ENCODE results near the gene FRS2. TPM values are rescaled to one million over a fixed set of nuclear protein-coding genes. Genes with fewer than 3 reads are reported as not detected.

The FRS2 gene
- total RNA-seq, 1 experiment from 2014 or later = 23.3 TPM

GRCh38 chr12:69471667-69472385 is 1.6 kb downstream of the FRS2 start:
- H2AFZ ChIP-seq = no peak overlapping the region
- H3K4me2 ChIP-seq = peak overlapping the region; percentile 86
- no peaks in the 10 kb centered on the region for H3K27me3 ChIP-seq (ENCODE audit: insufficient read depth, low read depth)
- peaks cover 50% of the 10 kb centered on the region for H4K20me1 ChIP-seq (ENCODE audit: insufficient read depth)
- BruUV-seq (replicated peaks) = no TSS peak
- CTCF ChIA-PET = interaction anchor here (1.0 kb wide), 1 partner anchor 100 kb away, joined by 3 read pairs; no protein-coding TSS in a partner anchor
- no peak for DNase-seq
- POLR2A ChIA-PET (ENCODE audit: unreplicated experiment) = no interaction called here
- H3K9me3 ChIP-seq (ENCODE audit: insufficient read depth, low read depth) = no peaks in the 10 kb centered on the region
- TF ChIP-seq EZH2 (IDR thresholded peaks at IDR 0.05; ENCODE audit: low read depth) (no peak), CTCF (conservative IDR thresholded peaks at IDR 0.05) (no peak)
- no peaks in the 10 kb centered on the region; the same call in none of the 2 replicates for H3F3A ChIP-seq (ENCODE audit: insufficient read depth, low read depth)
- intact Hi-C loops (cut with micrococcal nuclease; ENCODE audit: unreplicated experiment) = loop anchor here (2.0 kb wide), 1 partner anchor 99 kb away; no protein-coding TSS in a partner anchor
- peaks cover 65% of the 10 kb centered on the region for H3K79me2 ChIP-seq (ENCODE audit: low read depth)
- peak overlapping the region; percentile 72 for H3K4me3 ChIP-seq
- no peak overlapping the region for H3K27ac ChIP-seq
- peaks cover 30% of the 10 kb centered on the region for H3K4me1 ChIP-seq (replicated peaks; ENCODE audit: insufficient read depth)
- no peaks in the 10 kb centered on the region for H3K9me2 ChIP-seq (ENCODE audit: insufficient read depth)
- peaks cover 15% of the 10 kb centered on the region; the same call in 1 of the 2 replicates for H3K36me3 ChIP-seq (ENCODE audit: low read depth)

GRCh38 chr12:69473262-69473661 is 3.1 kb downstream of the FRS2 start:
- Histone ChIP-seq H3K4me3 (no peak overlapping the region), H3K36me3 (ENCODE audit: low read depth) (peaks cover 15% of the 10 kb centered on the region; the same call in 1 of the 2 replicates), H2AFZ (no peak overlapping the region), H3K79me2 (ENCODE audit: low read depth) (peaks cover 76% of the 10 kb centered on the region), H3K9me2 (ENCODE audit: insufficient read depth) (no peaks in the 10 kb centered on the region), H3K9me3 (ENCODE audit: insufficient read depth, low read depth) (no peaks in the 10 kb centered on the region), H3K4me2 (no peak overlapping the region; the same call in 1 of the 2 replicates), H3K27ac (no peak overlapping the region), H4K20me1 (ENCODE audit: insufficient read depth) (peaks cover 50% of the 10 kb centered on the region), H3F3A (ENCODE audit: insufficient read depth, low read depth) (no peaks in the 10 kb centered on the region; the same call in none of the 2 replicates), H3K4me1 (replicated peaks; ENCODE audit: insufficient read depth) (peaks cover 30% of the 10 kb centered on the region), H3K27me3 (ENCODE audit: insufficient read depth, low read depth) (no peaks in the 10 kb centered on the region)
- intact Hi-C loops (cut with micrococcal nuclease; ENCODE audit: unreplicated experiment) = no loop called here
- ChIA-PET POLR2A (ENCODE audit: unreplicated experiment) (interaction anchor here (0.6 kb wide), 1 partner anchor 272 kb away, joined by 3 read pairs; no protein-coding TSS in a partner anchor), CTCF (no interaction called here)
- TF ChIP-seq EZH2 (IDR thresholded peaks at IDR 0.05; ENCODE audit: low read depth) (no peak), CTCF (conservative IDR thresholded peaks at IDR 0.05) (no peak)
- BruUV-seq (replicated peaks) = no TSS peak
- DNase-seq = no peak

DNA sequence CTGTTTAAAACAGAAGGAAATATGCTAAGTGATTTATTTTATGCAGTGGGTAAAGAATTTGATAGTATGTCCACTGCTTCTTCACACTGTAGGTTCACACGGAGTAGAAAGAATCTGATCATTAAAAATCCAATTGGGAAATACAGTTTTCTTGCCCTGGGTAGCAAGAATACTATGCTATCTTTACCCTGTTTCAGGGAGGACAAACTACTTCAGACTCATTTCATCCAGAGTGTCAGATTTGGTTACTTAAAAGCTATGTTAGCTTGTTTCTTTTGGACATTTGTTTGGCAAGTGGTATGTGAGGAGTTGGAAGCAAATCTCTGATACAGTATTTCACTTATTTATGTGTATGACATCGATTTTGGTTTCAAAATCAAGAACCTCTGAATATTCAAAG is 4.3 kb downstream of the FRS2 start:
- POLR2A ChIA-PET (ENCODE audit: unreplicated experiment) = no interaction called here
- Histone ChIP-seq H3K4me2 (no peak overlapping the region), H3K4me1 (replicated peaks; ENCODE audit: insufficient read depth) (peaks cover 30% of the 10 kb centered on the region), H3K27ac (no peak overlapping the region), H2AFZ (no peak overlapping the region), H3K36me3 (ENCODE audit: low read depth) (peaks cover 15% of the 10 kb centered on the region; the same call in 1 of the 2 replicates), H3F3A (ENCODE audit: insufficient read depth, low read depth) (no peaks in the 10 kb centered on the region; the same call in 1 of the 2 replicates), H3K27me3 (ENCODE audit: insufficient read depth, low read depth) (no peaks in the 10 kb centered on the region), H4K20me1 (ENCODE audit: insufficient read depth) (peaks cover 55% of the 10 kb centered on the region), H3K9me2 (ENCODE audit: insufficient read depth) (no peaks in the 10 kb centered on the region), H3K4me3 (no peak overlapping the region), H3K79me2 (ENCODE audit: low read depth) (peaks cover 88% of the 10 kb centered on the region), H3K9me3 (ENCODE audit: insufficient read depth, low read depth) (no peaks in the 10 kb centered on the region)
- intact Hi-C loops (cut with micrococcal nuclease; ENCODE audit: unreplicated experiment) = no loop called here
- CTCF ChIA-PET = no interaction called here
- BruUV-seq (replicated peaks) = no TSS peak
- DNase-seq = no peak
- TF ChIP-seq EZH2 (IDR thresholded peaks at IDR 0.05; ENCODE audit: low read depth) (no peak), CTCF (conservative IDR thresholded peaks at IDR 0.05) (no peak)

Measured in PC-9 (cell line).